Mucosa of descending colon (tissue), 3 donors: Measurements from ENCODE around the gene NSUN6. TPM values are rescaled to one million over a fixed set of nuclear protein-coding genes. Genes with fewer than 3 reads are reported as not detected.
"Not testable (repeated sequence)": the region's sequence is repeated elsewhere in the genome, so short reads cannot be mapped to it uniquely, and the experiment has no call there.

Experiments used
- ATAC-seq: fragments of 200-7000 bp; cut with Tn5 transposase; one replicate; pipeline ENCODE4 v1.9.1; 2020; ENCODE audit warnings: mild to moderate bottlenecking, moderate library complexity
- DNase-seq, 3 donors: peaks; one replicate each; pipeline ENCODE4 v3.0.0-alpha.2; 2020
- H3K36me3 ChIP-seq: fragments of 200-600 bp; one replicate; pipeline ENCODE4 v1.8.0; 2021; ENCODE audit warnings: low read depth, mild to moderate bottlenecking
- H3K4me1 ChIP-seq: fragments of 200-600 bp; one replicate; pipeline ENCODE4 v1.8.0; 2021; ENCODE audit warnings: low read depth, mild to moderate bottlenecking
- H3K4me3 ChIP-seq: fragments of 200-600 bp; one replicate; pipeline ENCODE4 v1.8.0; 2021; ENCODE audit warnings: mild to moderate bottlenecking
- H3K9me3 ChIP-seq: fragments of 200-600 bp; one replicate; pipeline ENCODE4 v1.8.0; 2021; ENCODE audit warnings: mild to moderate bottlenecking
- CTCF ChIP-seq: fragments of 200-600 bp; IDR thresholded peaks from one replicate; pipeline ENCODE4 v1.8.0; 2022; ENCODE audit warnings: antibody characterized with exemption, mild to moderate bottlenecking
- intact Hi-C, 2 donors: fragments of 100-400 bp; cut with DNase I in 1 of 2; cut with micrococcal nuclease in 1 of 2; formaldehyde crosslinking; loops; one replicate each; pipeline versions ENCODE4 v1.11.0 to v1.11.1; 2022; cut with DNase I, micrococcal nuclease
- total RNA-seq, 3 donors: library from RNA; stranded (reverse); fragmentation: NEBNext Ultra II Directional in 2 of 3; extraction: Animal tissue kit (Norgen Biotek cat#: 25700) in 2 of 3; gene quantifications; one replicate each; pipeline versions ENCODE4 v1.2.1 to v1.2.4, GENCODE V29; 2021 to 2023
- donor health status: DM: no; HTN: no; CAD: no; lungs with moderate emphysema.
- donor health status: DM: no; HTN: no; CAD: no.
- donor health status: DM: no; HTN: yes; CAD: no.

NSUN6 gene
- total RNA-seq, 3 donors from 2014 or later = 10.2 to 21.1 (median 13.6) TPM

- TF ChIP-seq CTCF = no peak
- Histone ChIP-seq H3K4me3 (no peak overlapping the region), H3K9me3 (no peaks in the 10 kb centered on the region), H3K4me1 (no peaks in the 10 kb centered on the region), H3K36me3 (no peaks in the 10 kb centered on the region)
- ATAC-seq (peak; percentile 42), DNase-seq (peak in 2 of 3 donors; percentile 30 to 40)
- intact Hi-C loops = no loop called here
These were observed 56.7 kb downstream of the NSUN6 start for GRCh38 chr10:18594574-18595156.

- intact Hi-C loops, H3K9me3 ChIP-seq, DNase-seq, H3K4me1 ChIP-seq, ATAC-seq, H3K4me3 ChIP-seq, H3K36me3 ChIP-seq: not testable (repeated sequence)
These were observed 60.2 kb downstream of the NSUN6 start for GRCh38 chr10:18591141-18591540.

GRCh38 chr10:18586637-18587036 lies 64.8 kb downstream of the NSUN6 start:
- H3K9me3 ChIP-seq, H3K4me1 ChIP-seq, intact Hi-C loops, H3K36me3 ChIP-seq, DNase-seq, ATAC-seq, H3K4me3 ChIP-seq: not testable (repeated sequence)

GRCh38 chr10:18583575-18584270 lies 67.7 kb downstream of the NSUN6 start:
- Histone ChIP-seq H3K4me3 (no peak overlapping the region), H3K36me3 (no peaks in the 10 kb centered on the region), H3K9me3 (no peaks in the 10 kb centered on the region), H3K4me1 (no peaks in the 10 kb centered on the region)
- TF ChIP-seq CTCF = no peak
- intact Hi-C loops = no loop called here
- ATAC-seq (no peak), DNase-seq (no peak)

- no peak for TF ChIP-seq CTCF
- Histone ChIP-seq H3K4me1 (no peaks in the 10 kb centered on the region), H3K36me3 (no peaks in the 10 kb centered on the region), H3K4me3 (no peak overlapping the region), H3K9me3 (peaks cover 4% of the 10 kb centered on the region)
- ATAC-seq (no peak), DNase-seq (no peak)
- intact Hi-C loops = no loop called here
These were observed 68.6 kb downstream of the NSUN6 start for GRCh38 chr10:18582803-18583202.

GRCh38 chr10:18577823-18578685 lies 73.3 kb downstream of the NSUN6 start:
- DNase-seq = no peak
- Histone ChIP-seq H3K36me3 (no peaks in the 10 kb centered on the region), H3K9me3 (peaks cover 4% of the 10 kb centered on the region), H3K4me1 (no peaks in the 10 kb centered on the region), H3K4me3 (no peak overlapping the region)
- intact Hi-C loops = no loop called here
- TF ChIP-seq CTCF = no peak
- no peak for ATAC-seq
